Chondrocyte (in vitro differentiated cells): ENCODE measurements around the gene HOXA9. TPM values are rescaled to one million over a fixed set of nuclear protein-coding genes. Genes with fewer than 3 reads are reported as not detected.

ENCODE experiments used
- DNase-seq: peaks from one replicate; pipeline ENCODE4 v3.0.0; 2021; ENCODE audit warnings: mixed read lengths, low spot score
- H3K27ac Mint-ChIP-seq: one replicate; pipeline ENCODE4 v1.8.0; 2021; ENCODE audit warnings: mild to moderate bottlenecking, moderate library complexity, mixed read lengths; ENCODE audit not compliant: unreplicated experiment
- H3K27me3 Mint-ChIP-seq: 2 replicates; pipeline ENCODE4 v1.8.0; 2021; ENCODE audit warnings: low read depth, mixed read lengths
- H3K36me3 Mint-ChIP-seq: 2 replicates; pipeline ENCODE4 v1.8.0; 2021; ENCODE audit warnings: low read depth, mixed read lengths
- H3K4me1 Mint-ChIP-seq: 2 replicates; pipeline ENCODE4 v1.8.0; 2021; ENCODE audit warnings: low read depth, mild to moderate bottlenecking, mixed read lengths
- H3K4me3 Mint-ChIP-seq: one replicate; pipeline ENCODE4 v1.8.0; 2021; ENCODE audit warnings: mild to moderate bottlenecking, moderate library complexity, mixed read lengths; ENCODE audit not compliant: unreplicated experiment
- H3K9me3 Mint-ChIP-seq: 2 replicates; pipeline ENCODE4 v1.8.0; 2021; ENCODE audit warnings: low read depth, mixed read lengths
- total RNA-seq: library from RNA; stranded (reverse); gene quantifications from 3 replicates; pipeline ENCODE4 v1.2.1, GENCODE V29; 2021
- TF ChIP-seq, protein P1 (sequence below): fragments of 200-600 bp; sonication (generic); IDR thresholded peaks from 2 replicates; pipeline ENCODE4 v1.5.0; 2021; ENCODE audit warnings: antibody characterized with exemption, mild to moderate bottlenecking, moderate library complexity

HOXA9 gene
- total RNA-seq, 1 donor from 2014 or later = not detected

DNA sequence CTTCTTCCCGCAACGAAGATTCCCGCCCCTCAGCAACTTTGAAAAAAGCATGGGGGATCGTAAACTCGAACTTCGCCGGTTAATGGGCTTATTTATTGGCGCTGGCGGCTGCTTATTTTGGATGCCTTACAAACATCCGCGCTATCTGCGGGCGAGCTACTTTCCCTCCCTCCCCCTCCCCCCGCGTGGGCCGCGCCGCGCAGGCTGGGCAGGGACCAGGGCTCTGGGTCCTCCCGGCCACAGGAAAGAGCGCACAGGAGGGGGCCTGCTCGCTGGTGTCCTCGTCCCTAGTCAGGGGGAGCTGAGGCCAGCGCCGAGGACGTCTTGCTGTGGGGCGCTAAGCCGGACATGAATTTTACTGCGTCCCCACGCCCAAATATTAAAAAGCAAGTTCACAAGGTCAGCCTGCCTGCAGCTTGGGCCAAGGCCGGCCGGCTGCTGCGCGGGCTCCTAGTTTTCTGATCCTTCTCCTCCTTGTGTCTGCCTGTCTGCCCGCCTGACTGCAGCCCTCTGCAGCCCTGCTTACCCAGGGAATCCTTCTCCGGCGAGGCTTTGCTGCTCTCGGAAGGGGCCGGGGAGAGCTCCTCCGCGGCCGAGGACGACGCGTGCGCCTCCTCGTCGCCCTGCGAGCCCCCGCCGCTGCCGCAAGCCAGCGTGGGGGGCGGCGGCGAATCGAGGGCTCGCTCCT lies 7.6 kb upstream of the HOXA9 start:
- Mint-ChIP-seq H3K4me1 (peaks cover 11% of the 10 kb centered on the region), H3K36me3 (peaks cover 11% of the 10 kb centered on the region), H3K27ac (no peak overlapping the region), H3K27me3 (peaks cover 74% of the 10 kb centered on the region), H3K4me3 (peak overlapping the region; percentile 35), H3K9me3 (no peaks in the 10 kb centered on the region)
- DNase-seq = peak; percentile 51
- TF ChIP-seq, protein P1, sequence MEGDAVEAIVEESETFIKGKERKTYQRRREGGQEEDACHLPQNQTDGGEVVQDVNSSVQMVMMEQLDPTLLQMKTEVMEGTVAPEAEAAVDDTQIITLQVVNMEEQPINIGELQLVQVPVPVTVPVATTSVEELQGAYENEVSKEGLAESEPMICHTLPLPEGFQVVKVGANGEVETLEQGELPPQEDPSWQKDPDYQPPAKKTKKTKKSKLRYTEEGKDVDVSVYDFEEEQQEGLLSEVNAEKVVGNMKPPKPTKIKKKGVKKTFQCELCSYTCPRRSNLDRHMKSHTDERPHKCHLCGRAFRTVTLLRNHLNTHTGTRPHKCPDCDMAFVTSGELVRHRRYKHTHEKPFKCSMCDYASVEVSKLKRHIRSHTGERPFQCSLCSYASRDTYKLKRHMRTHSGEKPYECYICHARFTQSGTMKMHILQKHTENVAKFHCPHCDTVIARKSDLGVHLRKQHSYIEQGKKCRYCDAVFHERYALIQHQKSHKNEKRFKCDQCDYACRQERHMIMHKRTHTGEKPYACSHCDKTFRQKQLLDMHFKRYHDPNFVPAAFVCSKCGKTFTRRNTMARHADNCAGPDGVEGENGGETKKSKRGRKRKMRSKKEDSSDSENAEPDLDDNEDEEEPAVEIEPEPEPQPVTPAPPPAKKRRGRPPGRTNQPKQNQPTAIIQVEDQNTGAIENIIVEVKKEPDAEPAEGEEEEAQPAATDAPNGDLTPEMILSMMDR = no peak

DNA sequence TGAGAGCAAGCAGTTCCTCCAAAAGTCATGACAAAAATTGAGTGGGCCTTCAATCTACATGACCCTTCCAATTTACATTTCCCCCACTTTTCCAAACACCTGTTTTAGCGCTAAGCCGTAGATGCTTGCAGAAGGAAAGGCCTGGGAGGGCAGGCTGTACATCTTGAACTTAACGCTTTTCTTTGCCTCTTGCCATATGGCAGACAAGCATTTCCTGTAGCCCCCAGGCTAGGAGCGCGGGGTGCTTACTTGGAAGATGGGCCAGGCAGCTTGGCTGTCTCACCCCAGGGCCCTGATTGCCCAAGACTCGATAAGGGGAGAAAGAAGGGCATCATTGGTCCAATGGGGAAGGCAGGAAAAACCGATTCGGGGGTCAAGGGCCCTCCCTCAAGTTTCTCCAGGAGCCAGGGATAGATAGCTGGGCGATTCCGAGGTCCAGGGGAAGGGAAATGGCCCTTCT lies 7.0 kb upstream of the HOXA9 start:
- no peak overlapping the region for H3K4me3 Mint-ChIP-seq

DNA sequence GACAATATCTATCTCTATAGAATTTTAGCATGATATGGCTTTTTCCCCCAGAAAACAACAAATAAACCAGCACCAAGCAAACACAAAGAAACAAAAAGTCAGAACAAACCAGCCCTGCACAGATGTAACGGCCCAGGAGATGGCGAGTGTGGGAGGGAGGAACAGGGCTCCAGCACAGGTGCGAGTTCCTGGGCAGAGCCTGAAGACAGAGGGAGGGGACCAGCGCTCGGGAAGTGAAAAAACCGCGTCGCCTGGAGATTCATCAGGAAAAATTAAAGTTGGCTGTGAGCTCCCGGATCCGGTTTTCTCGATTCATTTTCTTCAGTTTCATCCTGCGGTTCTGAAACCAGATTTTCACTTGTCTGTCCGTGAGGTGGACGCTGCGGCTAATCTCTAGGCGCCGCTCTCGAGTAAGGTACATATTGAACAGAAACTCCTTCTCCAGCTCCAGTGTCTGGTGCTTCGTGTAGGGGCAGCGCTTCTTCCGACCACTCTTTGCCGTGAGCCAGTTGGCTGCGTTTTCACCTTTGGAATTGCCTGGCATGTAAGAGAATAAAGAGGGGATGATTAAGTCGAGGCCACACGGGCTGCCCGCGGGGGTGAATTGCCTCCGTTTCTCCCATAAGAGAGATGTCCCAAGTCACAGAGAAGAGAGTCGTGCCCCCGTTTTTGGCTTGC lies 6.4 kb upstream of the HOXA9 start:
- Mint-ChIP-seq H3K36me3 (peaks cover 7% of the 10 kb centered on the region), H3K9me3 (no peaks in the 10 kb centered on the region), H3K4me1 (peaks cover 11% of the 10 kb centered on the region), H3K4me3 (no peak overlapping the region), H3K27ac (no peak overlapping the region), H3K27me3 (peaks cover 74% of the 10 kb centered on the region)
- TF ChIP-seq, protein P1 = no peak
- peak; percentile 47 for DNase-seq

More for the DNA sequence above, 7.0 kb upstream of the HOXA9 start:
- Mint-ChIP-seq H3K27me3 (peaks cover 74% of the 10 kb centered on the region), H3K9me3 (no peaks in the 10 kb centered on the region), H3K27ac (no peak overlapping the region), H3K4me1 (peaks cover 11% of the 10 kb centered on the region), H3K36me3 (peaks cover 7% of the 10 kb centered on the region)
- peak; percentile 67 for DNase-seq
- TF ChIP-seq, protein P1 = no peak

DNA sequence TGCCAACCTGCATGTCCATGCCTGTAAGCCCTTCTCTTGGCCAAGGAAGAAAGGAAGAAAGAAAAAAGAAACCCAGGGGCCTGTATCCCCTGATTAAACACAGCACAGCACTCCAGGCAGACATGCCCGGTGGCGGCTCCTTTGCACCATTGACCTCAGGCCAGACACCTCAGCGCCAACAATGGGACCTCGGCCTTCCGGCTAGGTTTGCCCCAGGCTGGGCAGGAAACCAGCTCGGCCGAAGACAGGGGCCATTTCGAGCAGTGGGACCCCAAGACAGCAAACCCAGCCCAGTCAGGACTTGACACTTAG lies 5.9 kb upstream of the HOXA9 start:
- peak; percentile 54 for DNase-seq
- peaks cover 74% of the 10 kb centered on the region for H3K27me3 Mint-ChIP-seq
- no peaks in the 10 kb centered on the region for H3K9me3 Mint-ChIP-seq
- no peak overlapping the region for H3K27ac Mint-ChIP-seq
- TF ChIP-seq, protein P1 = no peak
- H3K36me3 Mint-ChIP-seq = peaks cover 7% of the 10 kb centered on the region
- no peak overlapping the region for H3K4me3 Mint-ChIP-seq
- peaks cover 11% of the 10 kb centered on the region for H3K4me1 Mint-ChIP-seq

DNA sequence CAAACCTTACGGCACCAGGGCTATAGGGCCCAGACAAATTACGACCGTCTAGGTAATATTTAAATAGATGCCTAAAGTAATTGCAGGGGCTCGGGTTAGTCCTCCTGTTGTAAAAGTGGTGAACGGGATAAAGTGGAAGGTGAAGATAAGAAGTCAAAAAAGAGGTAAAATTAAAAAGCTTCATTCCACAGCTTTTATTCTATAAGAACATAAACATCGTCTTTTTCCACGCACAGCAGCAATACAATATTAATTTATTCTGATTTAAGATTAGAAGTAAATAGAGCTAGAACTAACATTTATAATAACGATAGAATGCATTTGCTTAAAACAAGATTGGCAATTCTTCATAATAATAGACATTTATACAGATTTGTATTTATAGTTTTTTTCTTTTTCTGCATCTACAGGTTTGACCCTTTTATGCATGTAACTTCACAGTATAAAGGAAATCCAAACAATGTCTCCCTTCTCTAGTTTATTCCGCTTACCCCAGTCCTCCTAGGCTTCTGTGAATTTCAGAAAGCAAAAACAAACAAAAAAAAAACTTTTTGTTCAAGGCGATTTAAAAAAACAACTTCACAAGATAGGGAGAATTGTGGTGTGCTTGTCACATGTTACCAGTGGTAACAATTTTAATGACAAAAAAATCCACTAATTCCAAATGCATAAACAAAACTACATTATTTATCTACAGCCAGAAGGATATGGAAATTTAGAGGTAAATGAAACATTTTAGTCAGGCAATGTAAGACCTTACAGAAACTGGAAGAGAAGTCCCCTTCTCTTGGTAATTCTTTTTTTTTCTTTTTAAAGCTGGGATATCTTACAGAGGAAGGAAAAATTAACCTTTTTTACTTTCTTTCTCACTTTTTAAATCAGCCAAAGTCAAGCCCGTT lies 5.3 kb upstream of the HOXA9 start:
- H3K4me1 Mint-ChIP-seq = peaks cover 12% of the 10 kb centered on the region
- peaks cover 71% of the 10 kb centered on the region for H3K27me3 Mint-ChIP-seq

More for the DNA sequence above, 5.3 kb upstream of the HOXA9 start:
- Mint-ChIP-seq H3K4me3 (no peak overlapping the region), H3K9me3 (no peaks in the 10 kb centered on the region), H3K36me3 (peaks cover 7% of the 10 kb centered on the region), H3K27ac (no peak overlapping the region)
- TF ChIP-seq, protein P1 = no peak
- no peak for DNase-seq
